ACHN (cell line): ENCODE data around the gene SUPV3L1.
"Not testable (repeated sequence)": the region's sequence is repeated elsewhere in the genome, so short reads cannot be mapped to it uniquely, and the experiment has no call there.

ENCODE experiments used
- DNase-seq: peaks from one replicate; pipeline ENCODE4 v3.0.0-alpha.2; 2015
- in situ Hi-C: cut with HindIII; loops from 2 replicates; pipeline ENCODE4 v1.10.0; 2017; ENCODE audit warnings: low sequenced_read_pairs, low pct_ligation_motif_present, low pct_unique_long_range_greater_than_20kb

SUPV3L1 gene

GRCh38 chr10:69179743-69180524, at the start of gene SUPV3L1:
SUPV3L1 (plus strand) TSS chr10:69180234; CDS start chr10:69180292, 58 bp downstream.
- DNase-seq = peak; percentile 99
- in situ Hi-C loops = no loop called here

- no peak for DNase-seq
- in situ Hi-C loops = no loop called here
Observed at GRCh38 chr10:69130251-69130650, 49.8 kb upstream of the SUPV3L1 start.

- in situ Hi-C loops = no loop called here
- no peak for DNase-seq
Observed at GRCh38 chr10:69139961-69140360, 40.1 kb upstream of the SUPV3L1 start.

- no peak for DNase-seq
- in situ Hi-C loops = no loop called here
Observed at GRCh38 chr10:69141304-69141703, 38.7 kb upstream of the SUPV3L1 start.

GRCh38 chr10:69142074-69142473, 38.0 kb upstream of the SUPV3L1 start:
- DNase-seq, in situ Hi-C loops: not testable (repeated sequence)

GRCh38 chr10:69142983-69143382, 37.1 kb upstream of the SUPV3L1 start:
- no peak for DNase-seq
- in situ Hi-C loops = no loop called here

GRCh38 chr10:69145329-69145728, 34.7 kb upstream of the SUPV3L1 start:
- DNase-seq = no peak
- in situ Hi-C loops = no loop called here

- no peak for DNase-seq
- in situ Hi-C loops = no loop called here
Observed at GRCh38 chr10:69145864-69146263, 34.2 kb upstream of the SUPV3L1 start.

GRCh38 chr10:69146759-69147158, 33.3 kb upstream of the SUPV3L1 start:
- no peak for DNase-seq
- in situ Hi-C loops = no loop called here

- in situ Hi-C loops = no loop called here
- no peak for DNase-seq
Observed at GRCh38 chr10:69151984-69152383, 28.1 kb upstream of the SUPV3L1 start.

- in situ Hi-C loops = no loop called here
- DNase-seq = no peak
Observed at GRCh38 chr10:69153227-69153626, 26.8 kb upstream of the SUPV3L1 start.

- in situ Hi-C loops = no loop called here
- peak; percentile 6 for DNase-seq
Observed at GRCh38 chr10:69160809-69161241, 19.2 kb upstream of the SUPV3L1 start.

GRCh38 chr10:69168493-69168892, 11.5 kb upstream of the SUPV3L1 start:
- no peak for DNase-seq
- in situ Hi-C loops = no loop called here

- in situ Hi-C loops = no loop called here
- DNase-seq = no peak
Observed at GRCh38 chr10:69172241-69172982, 7.6 kb upstream of the SUPV3L1 start.

GRCh38 chr10:69175326-69175725, 4.7 kb upstream of the SUPV3L1 start:
- in situ Hi-C loops, DNase-seq: not testable (repeated sequence)

GRCh38 chr10:69176823-69177222, 3.2 kb upstream of the SUPV3L1 start:
- DNase-seq = no peak
- in situ Hi-C loops = no loop called here

- in situ Hi-C loops = no loop called here
- DNase-seq = peak; percentile 81
Observed at GRCh38 chr10:69179089-69179742, 818 bp upstream of the SUPV3L1 start.

- DNase-seq = peak; percentile 24
- in situ Hi-C loops = no loop called here
Observed at GRCh38 chr10:69180525-69181204, 631 bp downstream of the SUPV3L1 start.

GRCh38 chr10:69181433-69181832, 1.4 kb downstream of the SUPV3L1 start:
- no peak for DNase-seq
- in situ Hi-C loops = no loop called here
